GM10266 (cell line): ENCODE measurements around the gene PDZD4.

Source experiments
- DNase-seq: peaks from one replicate; pipeline ENCODE4 v3.0.0; 2012; ENCODE audit errors: extremely low spot score
- TF ChIP-seq, protein P1 (sequence below): IDR thresholded peaks from 2 replicates; pipeline ENCODE4 v1.5.1; 2012; ENCODE audit warnings: mild to moderate bottlenecking, low read depth; ENCODE audit not compliant: control insufficient read depth, insufficient read depth; ENCODE audit errors: missing control alignments

PDZD4 gene

DNA sequence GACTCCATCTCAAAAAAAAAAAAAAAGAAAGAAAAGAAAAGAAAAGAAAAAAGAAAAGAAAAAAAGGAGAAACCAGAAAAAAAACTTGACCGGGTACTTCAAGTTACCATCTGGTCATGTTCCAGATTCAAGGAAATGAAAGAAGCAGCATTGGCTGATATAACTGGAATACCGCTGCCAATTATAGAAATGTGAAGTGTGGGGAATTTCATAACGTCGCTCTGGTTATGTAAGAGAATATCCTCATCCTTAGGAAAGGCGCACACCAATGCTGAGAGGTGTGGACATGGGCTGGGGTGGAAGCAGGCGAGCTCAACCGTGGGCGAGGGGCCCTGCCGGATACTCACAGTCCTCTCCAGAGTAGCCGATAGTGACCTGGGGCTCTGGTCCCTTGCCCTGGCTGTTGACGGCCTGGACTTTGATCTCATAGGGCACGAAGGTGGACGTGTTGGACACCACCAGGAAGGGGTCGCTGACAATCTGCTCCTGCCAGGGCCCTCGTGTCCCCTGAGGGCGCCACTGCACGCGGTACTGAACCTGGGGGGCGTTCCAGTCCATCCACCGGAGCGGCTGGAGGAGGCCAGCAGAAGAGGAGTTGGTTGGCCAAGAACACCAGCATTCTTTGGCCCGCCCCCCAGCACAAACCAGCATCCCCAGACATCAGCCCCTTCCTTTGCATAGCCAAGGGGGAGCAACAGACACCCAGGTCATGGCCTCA, 36.1 kb upstream of the PDZD4 start:
- TF ChIP-seq, protein P1, sequence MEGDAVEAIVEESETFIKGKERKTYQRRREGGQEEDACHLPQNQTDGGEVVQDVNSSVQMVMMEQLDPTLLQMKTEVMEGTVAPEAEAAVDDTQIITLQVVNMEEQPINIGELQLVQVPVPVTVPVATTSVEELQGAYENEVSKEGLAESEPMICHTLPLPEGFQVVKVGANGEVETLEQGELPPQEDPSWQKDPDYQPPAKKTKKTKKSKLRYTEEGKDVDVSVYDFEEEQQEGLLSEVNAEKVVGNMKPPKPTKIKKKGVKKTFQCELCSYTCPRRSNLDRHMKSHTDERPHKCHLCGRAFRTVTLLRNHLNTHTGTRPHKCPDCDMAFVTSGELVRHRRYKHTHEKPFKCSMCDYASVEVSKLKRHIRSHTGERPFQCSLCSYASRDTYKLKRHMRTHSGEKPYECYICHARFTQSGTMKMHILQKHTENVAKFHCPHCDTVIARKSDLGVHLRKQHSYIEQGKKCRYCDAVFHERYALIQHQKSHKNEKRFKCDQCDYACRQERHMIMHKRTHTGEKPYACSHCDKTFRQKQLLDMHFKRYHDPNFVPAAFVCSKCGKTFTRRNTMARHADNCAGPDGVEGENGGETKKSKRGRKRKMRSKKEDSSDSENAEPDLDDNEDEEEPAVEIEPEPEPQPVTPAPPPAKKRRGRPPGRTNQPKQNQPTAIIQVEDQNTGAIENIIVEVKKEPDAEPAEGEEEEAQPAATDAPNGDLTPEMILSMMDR = no peak
- DNase-seq = no peak

- TF ChIP-seq, protein P1 = no peak
- no peak for DNase-seq
Observed at GRCh38 chrX:153865685-153866084, 35.3 kb upstream of the PDZD4 start.

DNA sequence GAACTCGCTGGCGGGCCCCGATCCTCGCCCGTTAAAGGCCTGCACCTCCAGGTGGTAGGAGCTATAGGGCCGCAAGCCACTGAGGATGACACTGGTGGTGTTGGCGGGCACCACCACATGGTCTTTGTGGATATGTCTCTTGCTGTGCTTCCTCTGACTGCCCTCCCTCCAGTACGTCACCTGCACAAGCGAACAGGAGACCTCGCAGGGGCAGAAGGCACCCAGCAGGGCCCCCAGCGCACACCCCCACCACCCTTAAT, 34.9 kb upstream of the PDZD4 start:
- DNase-seq = no peak
- TF ChIP-seq, protein P1 = no peak

DNA sequence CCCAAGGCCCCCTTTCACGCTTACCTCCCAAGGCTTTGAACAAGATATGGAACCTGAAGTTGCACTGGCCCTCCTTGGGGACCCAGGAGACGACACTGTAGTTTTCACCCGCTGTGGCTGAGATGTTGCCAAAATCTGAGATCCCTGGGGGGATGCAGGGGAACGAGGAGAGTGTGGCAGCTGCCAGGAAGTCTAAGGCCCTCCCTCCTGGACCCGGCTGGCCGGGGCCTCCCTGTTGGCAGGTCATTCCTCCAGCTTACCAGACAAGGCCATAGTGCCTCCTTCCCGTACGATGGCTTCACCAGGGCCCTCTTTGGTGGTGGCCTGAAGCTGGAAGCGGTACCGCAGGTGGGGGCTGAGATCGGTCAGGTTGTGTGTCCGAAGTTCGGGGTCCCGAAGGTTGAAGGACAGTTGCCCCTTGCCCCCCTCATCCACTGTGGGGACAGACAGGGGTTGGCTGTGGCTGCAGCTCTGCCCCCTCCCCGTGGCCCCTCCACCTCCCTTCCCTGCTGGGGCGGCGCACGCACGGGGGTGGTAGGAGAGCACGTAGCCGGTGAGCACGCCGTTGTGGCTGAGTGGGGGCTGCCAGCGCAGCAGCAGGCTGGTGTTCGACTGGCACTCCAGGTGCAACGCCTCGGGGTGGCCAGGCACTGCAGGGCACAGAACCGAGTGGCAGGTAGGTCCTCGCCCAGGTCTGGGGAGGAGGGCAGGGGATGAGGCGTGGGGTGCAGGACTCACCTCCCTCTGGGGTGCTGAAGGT, 34.4 kb upstream of the PDZD4 start:
- TF ChIP-seq, protein P1 = no peak
- no peak for DNase-seq

DNA sequence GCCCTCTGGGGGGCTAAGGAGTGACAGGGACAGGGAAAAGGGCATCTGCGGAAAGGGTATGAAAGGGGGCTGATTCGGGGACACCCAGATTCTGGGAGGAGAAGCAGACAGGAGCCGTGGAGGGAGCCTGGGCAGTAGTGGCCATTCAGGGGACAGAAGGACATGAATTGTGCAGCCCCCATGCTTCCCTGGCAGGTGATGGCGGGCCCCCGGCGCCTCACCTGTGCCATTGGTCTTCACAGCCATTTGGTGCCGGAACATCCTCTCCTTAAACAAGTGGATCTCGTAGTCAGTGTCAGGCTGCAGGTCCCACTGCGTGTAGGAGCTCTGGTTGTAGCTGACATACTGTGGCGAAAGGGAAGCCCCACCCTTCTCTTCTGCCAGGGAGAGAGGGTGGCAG, 33.8 kb upstream of the PDZD4 start:
- no peak for DNase-seq
- TF ChIP-seq, protein P1 = no peak

GRCh38 chrX:153863251-153863991, 33.1 kb upstream of the PDZD4 start:
- no peak for DNase-seq
- TF ChIP-seq, protein P1 = no peak
